Coronary artery (tissue), 2 donors: ENCODE data around the gene HAPLN2.

Source experiments
- DNase-seq: peaks from one replicate; pipeline ENCODE4 v3.0.0-alpha.2; 2017; ENCODE audit warnings: low spot score
- H3K27ac ChIP-seq, 2 donors: fragments of 200-600 bp; sonication (generic); one replicate each; pipeline ENCODE4 v1.5.1; 2016 to 2019
- H3K4me3 ChIP-seq: fragments of 200-600 bp; sonication (generic); 2 replicates; pipeline ENCODE4 v1.5.1; 2016; ENCODE audit warnings: mild to moderate bottlenecking, moderate library complexity
- TF ChIP-seq, protein P1 (sequence below): fragments of 200-600 bp; sonication (generic); IDR thresholded peaks from one replicate; pipeline ENCODE4 v1.5.1; 2019; ENCODE audit warnings: antibody characterized with exemption

Gene HAPLN2

DNA sequence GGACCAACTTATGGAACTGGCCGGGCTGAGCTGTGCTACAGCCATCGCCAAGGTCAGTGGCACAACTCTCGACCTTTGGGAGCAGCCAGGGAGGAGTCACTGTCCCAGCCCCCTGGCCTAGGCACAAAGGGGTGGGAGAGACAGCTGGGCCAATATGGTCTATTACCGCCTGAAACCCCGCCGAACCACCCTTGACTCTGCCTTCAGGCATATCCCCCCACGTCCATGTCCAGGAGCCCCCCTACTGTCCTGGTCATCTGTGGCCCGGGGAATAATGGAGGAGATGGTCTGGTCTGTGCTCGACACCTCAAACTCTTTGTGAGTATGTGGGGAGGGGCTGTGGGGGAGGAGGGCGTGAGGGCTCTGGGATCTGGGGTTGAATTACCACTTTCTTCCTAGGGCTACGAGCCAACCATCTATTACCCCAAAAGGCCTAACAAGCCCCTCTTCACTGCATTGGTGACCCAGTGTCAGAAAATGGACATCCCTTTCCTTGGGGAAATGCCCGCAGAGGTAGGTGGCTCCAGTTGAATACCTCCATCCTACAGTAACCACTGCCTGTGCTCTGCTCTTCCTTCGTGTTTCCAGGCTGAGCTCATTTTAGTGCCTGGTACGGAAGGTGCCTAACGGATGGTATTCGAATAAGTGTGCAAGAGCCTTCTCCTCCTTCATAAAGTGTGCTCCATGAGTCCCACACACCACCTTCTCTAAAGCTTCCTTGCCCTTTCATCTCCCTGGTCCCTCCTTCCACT is 26.9 kb upstream of the HAPLN2 start:
- DNase-seq = no peak
- H3K27ac ChIP-seq = peak overlapping the region; percentile 81 to 88
- peak overlapping the region; percentile 89 for H3K4me3 ChIP-seq
- TF ChIP-seq, protein P1, sequence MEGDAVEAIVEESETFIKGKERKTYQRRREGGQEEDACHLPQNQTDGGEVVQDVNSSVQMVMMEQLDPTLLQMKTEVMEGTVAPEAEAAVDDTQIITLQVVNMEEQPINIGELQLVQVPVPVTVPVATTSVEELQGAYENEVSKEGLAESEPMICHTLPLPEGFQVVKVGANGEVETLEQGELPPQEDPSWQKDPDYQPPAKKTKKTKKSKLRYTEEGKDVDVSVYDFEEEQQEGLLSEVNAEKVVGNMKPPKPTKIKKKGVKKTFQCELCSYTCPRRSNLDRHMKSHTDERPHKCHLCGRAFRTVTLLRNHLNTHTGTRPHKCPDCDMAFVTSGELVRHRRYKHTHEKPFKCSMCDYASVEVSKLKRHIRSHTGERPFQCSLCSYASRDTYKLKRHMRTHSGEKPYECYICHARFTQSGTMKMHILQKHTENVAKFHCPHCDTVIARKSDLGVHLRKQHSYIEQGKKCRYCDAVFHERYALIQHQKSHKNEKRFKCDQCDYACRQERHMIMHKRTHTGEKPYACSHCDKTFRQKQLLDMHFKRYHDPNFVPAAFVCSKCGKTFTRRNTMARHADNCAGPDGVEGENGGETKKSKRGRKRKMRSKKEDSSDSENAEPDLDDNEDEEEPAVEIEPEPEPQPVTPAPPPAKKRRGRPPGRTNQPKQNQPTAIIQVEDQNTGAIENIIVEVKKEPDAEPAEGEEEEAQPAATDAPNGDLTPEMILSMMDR = no peak

DNA sequence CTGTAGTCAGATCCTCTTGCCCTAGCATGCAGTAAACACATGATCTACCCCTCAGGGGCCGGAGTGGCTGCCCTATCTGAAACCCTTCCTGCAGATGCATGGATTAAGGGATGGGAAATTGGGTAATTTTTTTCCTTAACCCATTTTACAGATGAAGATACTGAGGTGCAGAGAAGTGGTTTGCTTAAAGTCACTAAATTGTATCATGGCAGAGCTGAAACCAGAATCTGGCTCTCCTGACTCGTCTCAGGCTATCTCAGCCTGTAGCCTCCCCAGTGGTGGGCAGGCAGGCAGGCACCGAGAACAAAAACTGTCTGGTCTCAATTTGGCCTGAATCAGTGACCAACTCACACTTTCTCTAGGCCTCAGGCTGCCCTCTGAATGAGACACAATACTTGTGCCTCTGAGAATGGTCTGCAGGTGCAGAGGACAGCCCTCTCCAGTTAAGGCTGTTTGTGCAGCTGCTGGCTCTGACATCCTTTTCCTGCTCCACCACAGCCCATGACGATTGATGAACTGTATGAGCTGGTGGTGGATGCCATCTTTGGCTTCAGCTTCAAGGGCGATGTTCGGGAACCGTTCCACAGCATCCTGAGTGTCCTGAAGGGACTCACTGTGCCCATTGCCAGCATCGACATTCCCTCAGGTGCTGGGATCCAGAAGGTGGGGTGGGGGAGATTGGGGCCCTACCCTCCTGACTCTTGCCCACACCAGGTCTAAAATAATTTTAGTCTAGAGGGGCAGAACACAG is 26.1 kb upstream of the HAPLN2 start:
- no peak overlapping the region for H3K4me3 ChIP-seq
- TF ChIP-seq, protein P1 = no peak
- H3K27ac ChIP-seq = peak overlapping the region in 1 of 2 donors; percentile 88
- DNase-seq = no peak

DNA sequence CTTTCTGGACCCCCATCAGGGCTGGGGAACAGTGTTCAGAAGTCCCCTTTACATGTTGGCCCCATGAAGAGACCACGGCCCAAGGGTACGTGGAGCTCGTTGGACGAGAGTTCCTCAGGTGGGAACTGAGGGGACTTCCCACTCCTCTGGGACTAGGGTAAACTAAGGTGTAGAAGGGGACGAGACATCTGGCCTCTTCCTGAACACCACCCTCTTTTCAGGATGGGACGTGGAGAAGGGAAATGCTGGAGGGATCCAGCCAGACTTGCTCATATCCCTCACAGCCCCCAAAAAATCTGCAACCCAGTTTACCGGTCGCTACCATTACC is 25.6 kb upstream of the HAPLN2 start:
- TF ChIP-seq, protein P1 = no peak
- H3K27ac ChIP-seq = no peak overlapping the region
- no peak for DNase-seq
- no peak overlapping the region for H3K4me3 ChIP-seq

DNA sequence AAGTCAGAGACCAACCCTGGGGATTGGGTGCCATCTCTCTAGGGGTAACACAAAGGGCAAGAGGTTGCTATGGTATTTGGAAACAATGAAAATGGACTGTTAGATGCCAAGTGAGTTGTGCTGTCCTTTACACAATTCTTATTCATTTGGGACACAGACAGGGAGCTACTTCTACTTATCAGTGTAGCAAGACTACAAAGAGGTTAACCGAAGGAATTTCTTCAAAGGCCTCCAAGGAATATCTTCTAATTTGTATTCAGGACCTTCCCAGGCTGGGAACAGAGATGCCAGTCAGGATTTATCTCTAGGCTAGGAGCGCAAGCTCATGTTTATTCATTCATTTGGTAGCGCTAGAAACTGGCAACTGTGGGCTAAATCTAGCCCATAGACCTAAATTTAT is 25.0 kb upstream of the HAPLN2 start:
- no peak for DNase-seq
- TF ChIP-seq, protein P1 = no peak
- Histone ChIP-seq H3K4me3 (no peak overlapping the region), H3K27ac (no peak overlapping the region)

DNA sequence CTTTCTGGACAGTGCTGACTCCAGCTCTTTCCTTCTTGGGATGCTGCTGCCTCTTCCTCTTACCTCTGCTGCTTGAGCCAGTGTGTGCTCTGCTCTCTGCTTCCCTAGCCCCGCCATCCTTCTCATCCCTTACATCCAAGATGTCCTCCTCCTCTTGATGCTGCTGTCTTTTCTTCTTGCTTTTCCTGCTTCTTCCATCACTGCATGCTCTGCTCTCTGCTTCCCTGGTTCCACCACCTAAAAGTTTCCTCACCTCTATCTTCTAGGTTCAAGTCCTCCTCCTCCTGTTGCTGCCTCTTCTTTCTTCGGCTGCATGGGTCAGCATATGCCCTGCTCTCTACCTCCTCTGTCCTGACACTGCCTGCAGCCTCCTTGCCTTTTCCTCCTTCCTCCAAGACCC is 24.2 kb upstream of the HAPLN2 start:
- TF ChIP-seq, protein P1 = no peak
- no peak overlapping the region for H3K27ac ChIP-seq
- H3K4me3 ChIP-seq = no peak overlapping the region
- DNase-seq = no peak

DNA sequence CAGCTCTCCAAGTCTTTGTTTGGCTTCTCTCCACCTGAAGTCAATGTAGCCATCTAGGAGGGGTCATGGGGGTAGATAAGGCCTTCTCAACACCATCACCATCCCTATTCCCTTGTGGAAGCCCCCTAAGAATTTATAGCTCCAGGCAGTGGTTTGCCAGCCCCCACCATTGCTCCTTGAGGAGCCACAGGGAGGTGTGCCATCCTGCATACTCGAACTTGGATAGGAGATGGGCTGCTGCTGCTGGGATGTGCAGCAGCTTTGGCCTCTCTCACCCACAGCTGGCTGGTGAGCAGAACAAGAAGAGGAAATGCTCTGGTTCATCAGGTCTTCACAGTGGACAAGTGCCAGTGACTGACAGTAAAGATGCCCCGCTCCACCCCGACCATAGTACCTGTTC is 22.8 kb upstream of the HAPLN2 start:
- no peak for DNase-seq
- Histone ChIP-seq H3K27ac (no peak overlapping the region), H3K4me3 (no peak overlapping the region)
- TF ChIP-seq, protein P1 = no peak

DNA sequence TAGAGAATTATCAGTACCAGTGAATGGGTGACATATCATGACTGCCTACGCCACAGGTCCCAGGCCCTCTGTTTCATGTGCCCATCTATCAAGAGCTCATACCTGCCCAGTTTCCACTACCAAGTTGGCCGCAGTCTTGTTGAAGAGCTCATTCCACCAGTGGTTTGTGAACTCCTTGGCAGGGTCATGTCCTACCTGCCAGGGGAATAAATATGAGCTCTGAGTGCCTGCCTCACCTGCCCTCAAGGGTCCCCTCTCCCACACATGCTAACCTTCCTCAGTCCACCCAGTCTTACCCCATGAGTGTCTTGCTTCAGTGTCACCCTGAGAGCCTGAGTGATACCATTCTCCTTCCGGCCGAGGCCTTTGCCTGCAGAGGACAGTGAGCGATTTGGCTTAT is 21.1 kb upstream of the HAPLN2 start:
- Histone ChIP-seq H3K4me3 (no peak overlapping the region), H3K27ac (no peak overlapping the region)
- TF ChIP-seq, protein P1 = no peak
- DNase-seq = no peak
